GM19395 (cell line): Measurements from ENCODE around the gene TADA2A.
A peak's percentile ranks its signal among the peaks of the same experiment; 100 is the strongest.

ENCODE experiments used
- ATAC-seq: cut with Tn5 transposase; IDR thresholded peaks from one replicate; pipeline ENCODE4 v1.9.1; 2021; ENCODE audit warnings: mild to moderate bottlenecking, moderate library complexity; ENCODE audit not compliant: unreplicated experiment

TADA2A gene, protein sequence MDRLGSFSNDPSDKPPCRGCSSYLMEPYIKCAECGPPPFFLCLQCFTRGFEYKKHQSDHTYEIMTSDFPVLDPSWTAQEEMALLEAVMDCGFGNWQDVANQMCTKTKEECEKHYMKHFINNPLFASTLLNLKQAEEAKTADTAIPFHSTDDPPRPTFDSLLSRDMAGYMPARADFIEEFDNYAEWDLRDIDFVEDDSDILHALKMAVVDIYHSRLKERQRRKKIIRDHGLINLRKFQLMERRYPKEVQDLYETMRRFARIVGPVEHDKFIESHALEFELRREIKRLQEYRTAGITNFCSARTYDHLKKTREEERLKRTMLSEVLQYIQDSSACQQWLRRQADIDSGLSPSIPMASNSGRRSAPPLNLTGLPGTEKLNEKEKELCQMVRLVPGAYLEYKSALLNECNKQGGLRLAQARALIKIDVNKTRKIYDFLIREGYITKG

DNA sequence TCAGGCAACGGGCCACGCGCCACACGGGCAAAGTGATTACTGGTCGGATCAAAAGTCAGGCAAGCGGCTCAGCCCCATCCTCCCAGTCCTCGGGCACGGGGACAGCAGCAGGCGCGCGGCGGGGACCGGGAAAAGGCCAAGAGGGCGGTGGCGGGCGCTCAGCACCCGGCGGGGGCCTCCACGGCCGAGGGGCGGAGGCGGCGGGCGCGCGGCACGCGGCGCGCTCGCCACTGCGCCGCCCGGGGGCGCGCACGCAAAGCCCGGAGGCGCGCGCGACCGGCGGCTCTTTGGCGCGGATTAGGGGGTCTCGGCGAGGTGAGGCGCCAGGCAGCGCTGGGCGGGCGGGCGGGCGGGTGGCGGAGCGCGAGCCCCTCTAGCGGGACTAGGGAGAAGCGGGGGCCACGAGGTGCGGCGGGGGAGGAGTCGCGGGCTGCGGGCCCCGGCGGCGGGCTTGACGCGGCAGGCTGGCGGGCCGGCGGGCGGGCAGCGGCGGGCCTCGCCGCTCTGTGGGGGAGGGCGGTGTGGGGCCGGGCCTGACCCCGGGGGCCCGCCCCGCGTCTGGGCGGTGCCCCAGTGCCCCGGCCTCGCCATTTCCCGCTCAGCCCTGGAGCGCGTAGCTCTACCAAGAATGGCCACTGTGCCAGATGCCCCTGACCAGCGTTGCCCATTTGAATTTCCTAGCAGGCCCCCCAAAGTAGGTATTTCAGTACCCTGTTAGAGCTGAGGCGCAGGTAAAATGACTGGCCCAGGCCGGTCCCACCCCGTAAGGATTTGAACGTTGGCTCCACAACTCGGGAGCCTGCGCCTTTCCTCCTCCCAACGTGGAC lies at the start of gene TADA2A, which contains the start of gene ACACA:
Gene TADA2A, plus strand, starts transcription at position 252 of the 827 bp plus-strand sequence. CDS start 4,480 bp downstream, outside the sequence.
Gene ACACA, minus strand, starts transcription at position 202 of the 827 bp plus-strand sequence. CDS start 537 bp downstream, outside the sequence.
- peak; percentile 79 for ATAC-seq

DNA sequence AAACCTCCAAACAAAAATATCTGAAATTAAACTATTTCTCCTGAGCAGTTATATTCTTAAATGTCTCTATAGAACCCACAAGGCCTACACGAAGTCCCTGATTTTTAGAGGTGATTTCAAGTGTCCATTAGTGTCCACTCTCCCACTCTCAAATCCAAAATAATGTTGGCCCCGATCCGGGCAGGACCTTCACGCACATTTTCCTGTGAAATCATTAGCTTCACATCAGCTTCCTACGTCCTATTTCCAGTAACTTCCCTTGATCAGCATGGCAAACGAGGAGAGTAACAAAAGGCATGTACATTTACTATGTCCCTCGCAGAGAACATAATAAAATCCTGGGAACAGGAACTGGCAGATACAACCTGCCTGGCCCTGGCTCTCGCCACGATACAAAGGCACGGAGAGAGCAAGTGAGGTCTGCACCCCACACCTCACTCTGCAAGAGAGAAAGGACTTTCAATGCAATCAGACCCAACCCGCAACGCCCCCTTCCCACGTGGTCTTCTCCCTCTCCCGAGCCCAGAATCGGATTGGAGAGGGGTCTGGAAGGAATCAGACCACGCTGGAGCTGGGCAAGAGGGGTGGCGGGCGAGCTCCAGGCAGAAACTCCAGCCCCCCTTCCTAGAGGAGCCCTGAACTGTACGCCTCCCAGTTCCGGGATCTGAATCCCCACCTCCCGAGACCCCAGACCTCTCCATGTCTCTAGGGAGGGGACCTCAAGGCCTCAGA lies 48.4 kb upstream of the TADA2A start:
- ATAC-seq: peak; percentile 23

DNA sequence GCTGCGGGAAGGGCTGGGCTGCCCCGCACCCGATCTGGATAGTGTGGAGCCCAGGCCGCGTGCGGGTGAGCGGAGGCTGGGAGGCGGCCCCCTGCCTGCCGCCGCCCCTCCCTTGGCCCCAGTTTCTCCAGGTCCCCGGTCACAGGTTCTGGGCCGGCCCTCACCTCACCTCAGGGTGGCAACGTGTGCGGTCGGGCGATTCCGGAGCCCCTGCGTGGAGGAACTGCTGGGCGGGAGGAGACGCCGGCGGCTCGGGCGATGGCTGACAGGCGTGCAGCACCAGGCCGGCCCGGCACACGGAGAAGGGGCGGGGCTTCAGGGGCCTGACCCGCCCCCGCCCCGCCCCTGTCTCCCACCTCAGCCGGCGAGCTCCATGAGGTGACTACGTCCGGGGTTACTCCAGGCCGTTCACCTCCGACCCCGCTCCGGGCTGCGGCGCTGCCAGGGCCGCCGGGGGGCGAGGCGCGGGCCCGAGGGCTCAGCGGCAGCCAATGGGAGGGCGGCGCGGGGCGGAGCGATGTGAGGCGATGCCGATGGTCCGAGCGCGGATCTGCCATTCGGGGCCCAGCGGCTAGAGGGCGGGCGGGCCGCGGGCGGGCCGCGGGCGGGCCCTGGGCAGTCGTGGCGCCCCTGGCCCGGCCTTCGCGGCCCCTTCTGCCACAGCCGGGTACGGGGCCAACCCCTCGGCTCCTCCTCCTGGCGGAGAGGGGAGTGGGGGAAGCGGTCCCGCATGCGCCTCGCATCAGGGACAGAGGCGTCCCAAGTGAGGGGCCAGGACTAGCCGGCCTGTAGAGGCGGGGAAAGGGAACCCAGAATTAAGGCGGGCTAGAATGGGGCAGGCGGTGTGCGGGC lies 47.6 kb upstream of the TADA2A start:
- peak; percentile 86 for ATAC-seq

DNA sequence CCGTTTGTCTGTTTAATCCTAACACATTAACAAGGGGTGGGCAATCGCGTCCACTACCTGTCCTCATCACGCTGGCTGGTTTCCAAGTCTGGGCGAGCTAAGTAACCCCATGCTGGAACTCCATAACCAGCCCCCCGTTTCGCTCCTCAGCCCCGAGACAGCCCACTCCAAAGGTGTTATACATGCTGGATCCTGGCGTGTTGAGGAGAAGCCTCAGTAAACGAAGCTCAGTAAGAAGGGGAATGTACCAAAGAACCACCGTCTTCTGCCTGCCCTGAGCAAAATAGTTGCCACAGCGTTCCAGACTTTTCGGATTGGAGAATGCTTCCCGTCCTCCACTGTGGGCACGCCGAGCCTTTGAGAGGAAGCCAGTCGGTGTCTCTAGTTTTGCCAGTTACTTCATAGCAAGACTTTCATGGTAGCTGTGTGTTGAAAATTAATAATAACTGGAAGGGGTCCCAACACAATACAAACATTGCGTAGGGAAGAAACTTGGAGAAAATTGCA lies 47.0 kb upstream of the TADA2A start:
- ATAC-seq: no peak

GRCh38 chr17:37360632-37361031 lies 46.1 kb upstream of the TADA2A start:
- ATAC-seq: no peak

GRCh38 chr17:37361543-37361942 lies 45.1 kb upstream of the TADA2A start:
- no peak for ATAC-seq

GRCh38 chr17:37365589-37365988 lies 41.1 kb upstream of the TADA2A start:
- ATAC-seq: no peak

DNA sequence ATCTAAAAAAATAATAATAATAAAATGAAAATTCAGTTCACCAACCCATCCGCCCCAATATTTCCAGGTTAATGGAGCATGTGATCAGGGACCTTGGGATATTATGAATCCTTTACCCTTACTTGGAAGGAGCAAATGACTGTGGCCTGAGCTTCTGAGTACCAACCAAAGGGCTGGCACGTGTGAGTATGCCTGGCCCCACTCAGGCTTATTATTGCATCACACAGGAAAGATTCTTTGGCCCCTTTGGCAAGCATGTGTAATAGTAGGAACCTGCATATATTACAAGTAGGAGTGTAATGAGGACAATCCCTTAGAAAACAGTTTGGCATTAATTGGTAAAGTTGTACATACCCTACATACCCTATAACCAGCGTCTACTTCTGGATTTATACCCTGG lies 38.1 kb upstream of the TADA2A start:
- no peak for ATAC-seq

- ATAC-seq: no peak
Observed at GRCh38 chr17:37373530-37374159, 33.0 kb upstream of the TADA2A start.

- ATAC-seq: no peak
Observed at GRCh38 chr17:37375706-37376105, 31.0 kb upstream of the TADA2A start, which contains the start of gene C17orf78. C17orf78 (plus strand) TSS chr17:37375985; CDS start chr17:37376093, 108 bp downstream.

- ATAC-seq: no peak
Observed at GRCh38 chr17:37382056-37382455, 24.6 kb upstream of the TADA2A start.

- ATAC-seq: no peak
Observed at GRCh38 chr17:37384560-37385149, 22.0 kb upstream of the TADA2A start.

DNA sequence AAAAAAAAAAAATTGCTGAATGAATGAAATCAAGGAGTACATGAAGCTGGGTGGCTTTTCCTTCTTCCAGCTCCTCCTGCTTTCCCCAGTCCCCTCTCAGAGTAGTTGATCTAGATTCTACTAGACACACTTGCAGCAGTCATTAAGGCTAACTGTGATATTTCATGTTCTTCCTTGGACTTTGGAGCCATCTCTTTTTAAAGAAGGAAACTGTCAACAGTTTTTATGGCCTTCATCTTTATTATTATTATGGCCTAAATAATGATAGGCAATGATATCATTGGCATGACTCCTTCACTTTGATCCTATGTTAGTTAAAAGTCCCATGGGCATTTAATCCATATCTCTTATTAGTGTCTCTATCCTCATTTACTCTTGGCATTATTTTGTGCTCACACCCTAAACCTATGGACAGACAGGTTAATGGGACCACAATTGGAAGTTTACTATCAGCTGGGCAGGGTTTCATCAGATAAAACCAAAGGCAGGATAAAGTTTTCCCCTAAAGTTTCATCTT lies 21.2 kb upstream of the TADA2A start:
- ATAC-seq: no peak

- ATAC-seq: no peak
Observed at GRCh38 chr17:37386462-37386861, 20.2 kb upstream of the TADA2A start.

DNA sequence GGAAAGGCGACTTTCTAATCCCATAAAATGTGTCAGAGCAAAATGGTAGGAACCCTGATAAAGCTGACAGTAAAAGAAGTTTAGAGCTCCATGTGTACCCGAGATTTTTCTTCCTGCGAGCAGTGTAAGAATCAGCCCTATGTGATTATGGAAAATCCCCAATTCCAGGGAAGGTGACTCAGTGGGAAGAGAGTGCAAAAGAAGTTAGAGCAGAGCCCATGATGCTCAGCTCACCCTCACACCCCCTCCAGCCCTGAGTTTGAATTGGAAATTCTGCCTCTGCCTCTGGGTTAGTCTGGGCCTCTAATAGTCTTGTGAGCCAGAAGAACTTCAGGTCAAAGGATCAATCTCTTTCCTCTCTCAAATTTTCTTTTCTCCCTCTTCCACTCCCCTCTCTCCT lies 18.4 kb upstream of the TADA2A start:
- ATAC-seq: no peak

- ATAC-seq: no peak
Observed at GRCh38 chr17:37389160-37389559, 17.5 kb upstream of the TADA2A start.

GRCh38 chr17:37391146-37391545 lies 15.5 kb upstream of the TADA2A start:
- no peak for ATAC-seq

DNA sequence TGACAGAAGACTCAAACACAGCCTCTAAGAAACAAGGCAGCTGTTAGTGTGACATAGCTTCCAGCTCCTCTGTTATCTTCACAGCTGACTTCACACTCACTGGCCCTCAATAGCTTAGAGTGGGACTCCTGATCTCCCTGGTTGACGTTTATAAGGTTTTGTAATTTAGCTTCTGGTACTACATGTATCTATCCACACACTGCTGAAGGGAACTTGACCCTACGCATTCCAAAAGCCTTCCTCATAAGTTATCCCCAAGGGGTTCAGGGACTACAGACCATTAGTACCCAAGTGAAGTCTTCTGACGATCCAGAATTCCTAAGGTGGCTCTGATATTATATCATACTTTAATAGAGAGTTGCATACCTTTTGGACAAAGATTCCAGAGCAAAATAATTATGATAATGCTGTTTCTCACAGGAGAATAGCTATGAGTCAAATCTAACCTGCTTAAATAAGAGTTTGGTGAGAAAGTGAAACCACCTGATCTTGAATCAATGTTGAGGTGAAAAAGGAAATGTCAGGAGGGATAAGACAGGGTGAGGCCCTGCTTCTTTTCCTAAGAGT lies 14.6 kb upstream of the TADA2A start:
- no peak for ATAC-seq
